ENCODE measurements around the gene MEX3A.
"Not testable (repeated sequence)": the region's sequence is repeated elsewhere in the genome, so short reads cannot be mapped to it uniquely, and the experiment has no call there.

Gene MEX3A

GRCh38 chr1:156082309-156083091 is at the start of gene MEX3A:
TSS of gene MEX3A (minus strand) at chr1:156082465. CDS start at chr1:156081998, 467 bp downstream.
- peak; percentile 15 for DNase-seq

- DNase-seq: no peak
Observed at GRCh38 chr1:156130578-156130942, 48.3 kb upstream of the MEX3A start.

DNA sequence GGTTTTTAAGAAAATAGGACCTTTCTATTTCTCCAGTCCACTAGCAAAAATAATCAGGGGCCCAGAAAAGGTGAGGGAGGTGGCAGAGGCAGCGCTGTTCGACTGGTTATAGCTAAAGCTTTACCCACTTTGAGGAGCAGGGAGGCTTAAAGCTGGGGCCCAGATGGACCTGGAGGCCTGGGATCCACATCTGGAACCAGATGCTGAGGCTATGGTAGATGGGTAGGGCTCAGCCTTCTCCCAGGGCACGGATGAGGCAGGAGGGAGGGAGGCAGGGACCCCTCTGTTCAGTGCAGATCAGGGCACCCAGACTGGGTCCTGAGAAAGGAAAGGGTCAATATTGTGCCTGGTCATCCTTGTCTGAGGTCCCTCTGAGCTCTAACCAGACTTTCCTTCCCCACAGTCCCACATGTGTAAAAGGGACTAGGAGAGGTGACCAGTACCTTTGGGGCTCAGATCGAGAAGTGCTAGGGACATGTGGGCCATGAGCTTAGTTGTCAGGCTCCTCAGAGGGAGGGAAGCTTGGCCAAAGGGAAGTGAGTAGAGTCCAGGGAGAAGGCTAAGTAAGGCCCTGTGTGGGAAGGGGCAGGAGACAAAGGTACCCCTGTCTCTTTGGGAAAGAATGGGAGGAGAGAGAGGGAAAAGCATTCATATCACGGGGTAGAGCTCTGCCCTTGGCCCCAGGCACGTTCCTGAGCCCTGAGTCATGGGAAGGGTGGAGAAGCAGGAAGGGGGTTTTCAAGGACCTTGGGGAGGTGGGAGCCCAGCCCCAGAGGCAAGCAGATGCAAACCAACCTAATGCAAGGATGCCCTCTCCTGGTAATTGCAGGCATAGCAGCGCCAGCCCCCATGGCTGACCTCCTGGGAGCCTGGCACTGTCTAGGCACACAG is 47.7 kb upstream of the MEX3A start:
- peak; percentile 43 for DNase-seq

GRCh38 chr1:156128654-156129597 is 46.7 kb upstream of the MEX3A start:
- DNase-seq: no peak

GRCh38 chr1:156128308-156128653 is 46.0 kb upstream of the MEX3A start:
- no peak for DNase-seq

- peak; percentile 68 for DNase-seq
Observed at GRCh38 chr1:156126630-156127534, 44.6 kb upstream of the MEX3A start.

- DNase-seq: no peak
Observed at GRCh38 chr1:156126043-156126629, 43.9 kb upstream of the MEX3A start.

DNA sequence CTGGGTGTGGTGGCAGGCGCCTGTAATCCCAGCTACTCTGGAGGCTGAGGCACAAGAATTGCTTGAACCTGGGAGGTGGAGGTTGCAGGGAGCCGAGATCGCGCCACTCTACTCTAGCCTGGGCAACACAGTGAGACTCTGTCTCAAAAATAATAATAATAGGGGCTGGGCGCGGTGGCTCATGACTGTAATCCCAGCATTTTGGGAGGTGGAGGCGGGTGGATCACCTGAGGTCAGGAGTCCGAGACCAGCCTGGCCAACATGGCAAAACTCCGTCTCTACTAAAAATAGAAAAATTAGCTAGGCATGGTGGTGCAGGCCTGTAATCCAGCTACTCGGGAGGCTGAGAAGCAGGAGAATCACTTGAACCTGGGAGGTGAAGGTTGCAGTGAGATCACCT is 43.3 kb upstream of the MEX3A start:
- DNase-seq: not testable (repeated sequence)

DNA sequence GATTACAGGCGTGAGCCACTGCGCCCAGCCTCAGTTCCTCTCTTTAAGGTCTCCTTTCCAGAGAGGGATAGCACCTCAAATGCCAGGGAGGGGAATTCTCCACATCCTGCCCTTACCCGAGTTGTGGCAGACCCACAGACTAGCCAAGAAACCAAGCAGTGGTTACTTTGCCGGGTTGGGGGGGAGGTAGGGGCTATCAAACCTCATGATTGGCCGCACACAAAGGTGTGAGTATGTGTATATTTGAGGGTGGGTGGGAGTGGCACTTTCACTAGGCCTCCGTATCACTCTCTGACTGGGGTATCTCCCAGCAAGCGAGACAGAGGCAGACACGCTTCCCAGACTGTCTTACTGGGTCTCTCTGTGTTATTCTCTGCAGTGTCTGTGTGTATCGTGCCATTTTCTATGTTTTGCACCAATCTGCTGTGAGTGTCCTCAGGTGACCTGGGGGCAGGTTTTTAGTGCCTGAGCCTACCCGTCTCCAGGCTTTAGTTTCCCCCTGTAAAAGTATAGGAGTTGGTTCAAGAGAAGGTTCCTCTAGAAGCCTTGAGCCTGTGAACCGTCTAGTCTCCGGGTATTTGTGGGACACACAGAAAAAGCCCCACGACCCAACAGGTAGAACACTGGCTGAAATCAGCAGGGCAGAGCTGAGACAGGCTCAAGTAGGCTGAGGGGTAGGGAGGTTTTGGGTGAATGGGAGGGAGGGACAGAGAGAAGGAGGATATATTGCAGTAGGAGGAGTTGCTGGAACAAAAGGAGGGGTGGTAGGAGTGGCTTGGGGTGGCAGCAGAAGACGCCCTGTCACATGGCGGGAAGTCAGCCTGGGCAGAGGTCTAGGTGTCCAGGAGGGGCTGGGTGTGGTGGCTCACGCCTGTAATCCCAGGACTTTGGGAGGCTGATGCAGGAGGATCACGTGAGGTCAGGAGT is 42.6 kb upstream of the MEX3A start:
- DNase-seq: no peak

DNA sequence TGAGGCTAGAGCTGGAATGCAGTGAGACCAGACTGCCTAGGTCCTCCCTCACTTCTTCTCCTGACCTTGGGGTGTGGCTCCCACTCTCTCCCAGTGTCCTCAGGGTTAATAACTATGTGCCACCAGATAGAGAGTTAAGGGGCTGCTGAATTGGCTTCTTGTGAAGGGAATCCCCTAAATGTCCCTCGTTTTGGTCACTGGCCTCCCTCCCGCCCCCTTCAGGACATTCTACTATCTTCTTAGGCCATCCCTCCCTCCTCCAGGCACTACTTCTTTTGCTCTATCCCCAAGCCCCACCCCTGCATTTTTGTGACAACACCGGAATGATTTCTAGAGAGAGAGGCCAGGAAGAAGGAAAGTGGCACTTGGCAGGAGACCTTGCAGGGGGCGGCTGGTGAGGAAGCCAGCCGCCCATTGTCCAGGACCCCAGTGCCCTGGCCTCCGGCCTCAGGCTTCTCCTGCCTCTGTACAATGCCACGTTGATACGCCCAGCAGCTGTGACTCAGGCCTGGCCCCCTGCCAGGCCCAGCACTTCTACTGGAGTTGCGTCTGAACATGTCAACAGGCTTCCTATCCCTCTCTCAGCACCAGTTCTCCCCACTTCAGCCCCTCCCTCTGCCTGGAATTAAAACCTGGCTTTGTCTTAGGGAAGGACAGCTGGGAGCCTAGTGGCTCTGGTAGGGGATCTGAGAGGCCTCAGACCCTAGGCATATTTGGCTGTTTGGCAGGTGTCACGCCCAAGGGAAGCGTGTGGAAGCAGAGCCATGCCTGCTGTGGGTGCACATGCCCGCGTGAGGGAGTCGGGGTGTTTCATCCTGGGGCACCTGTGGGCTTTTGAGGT is 41.3 kb upstream of the MEX3A start:
- no peak for DNase-seq

- no peak for DNase-seq
Observed at GRCh38 chr1:156122519-156123355, 40.5 kb upstream of the MEX3A start.

- no peak for DNase-seq
Observed at GRCh38 chr1:156122086-156122485, 39.8 kb upstream of the MEX3A start.

GRCh38 chr1:156121457-156121856 is 39.2 kb upstream of the MEX3A start:
- no peak for DNase-seq

DNA sequence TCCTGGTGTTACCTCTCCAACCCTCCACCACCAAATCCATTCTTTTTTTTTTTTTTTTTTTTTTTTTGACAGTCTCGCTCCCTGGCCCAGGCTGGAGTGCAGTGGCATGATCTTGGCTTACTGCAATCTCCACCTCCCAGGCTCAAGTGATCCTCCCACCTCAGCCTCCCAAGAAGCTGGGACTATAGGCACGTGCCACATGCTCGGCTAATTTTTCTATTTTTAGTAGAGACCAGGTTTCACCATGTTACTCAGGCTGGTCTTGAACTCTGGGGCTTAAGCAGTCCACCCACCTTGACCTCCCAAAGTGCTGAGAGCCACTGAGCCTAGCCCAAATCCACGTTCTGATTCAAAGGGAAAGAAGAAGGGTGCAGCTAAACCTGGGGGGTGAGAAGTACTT is 38.7 kb upstream of the MEX3A start:
- DNase-seq: not testable (repeated sequence)

- no peak for DNase-seq
Observed at GRCh38 chr1:156120318-156120717, 38.1 kb upstream of the MEX3A start.

DNA sequence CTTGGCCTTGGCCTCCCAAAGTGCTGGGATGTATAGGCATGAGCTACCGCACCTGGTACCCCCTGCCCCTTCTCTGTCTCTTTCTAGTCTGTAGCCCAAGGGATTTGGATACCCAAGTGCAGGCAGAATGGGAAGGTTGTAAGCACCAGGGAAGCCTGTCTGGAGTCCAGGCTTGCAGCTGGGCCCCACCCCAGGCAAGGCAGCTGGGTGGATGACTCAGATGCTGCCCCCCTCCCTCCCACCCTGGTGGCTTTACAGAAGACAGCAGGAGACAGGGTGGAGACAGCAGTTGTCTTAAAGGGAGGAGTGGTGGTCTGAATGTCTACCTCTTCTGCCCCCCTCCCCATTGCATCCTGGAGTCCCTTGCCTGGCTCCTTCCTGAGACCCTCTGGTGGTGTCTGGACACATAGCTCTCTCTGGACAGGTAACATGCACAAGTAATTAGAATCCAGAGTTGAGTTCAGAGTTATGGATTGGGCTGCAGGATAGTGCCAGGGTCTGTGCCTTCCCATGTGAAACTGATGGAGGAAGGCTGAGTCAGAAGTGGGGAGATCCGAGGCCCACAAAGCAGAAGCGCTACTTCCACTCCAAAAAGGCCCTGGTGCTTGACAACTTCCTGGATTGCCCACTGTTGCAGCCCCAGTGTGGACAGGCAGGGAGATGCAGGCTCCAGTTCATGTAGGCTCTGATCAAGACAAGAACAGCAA is 37.4 kb upstream of the MEX3A start:
- DNase-seq: no peak

DNA sequence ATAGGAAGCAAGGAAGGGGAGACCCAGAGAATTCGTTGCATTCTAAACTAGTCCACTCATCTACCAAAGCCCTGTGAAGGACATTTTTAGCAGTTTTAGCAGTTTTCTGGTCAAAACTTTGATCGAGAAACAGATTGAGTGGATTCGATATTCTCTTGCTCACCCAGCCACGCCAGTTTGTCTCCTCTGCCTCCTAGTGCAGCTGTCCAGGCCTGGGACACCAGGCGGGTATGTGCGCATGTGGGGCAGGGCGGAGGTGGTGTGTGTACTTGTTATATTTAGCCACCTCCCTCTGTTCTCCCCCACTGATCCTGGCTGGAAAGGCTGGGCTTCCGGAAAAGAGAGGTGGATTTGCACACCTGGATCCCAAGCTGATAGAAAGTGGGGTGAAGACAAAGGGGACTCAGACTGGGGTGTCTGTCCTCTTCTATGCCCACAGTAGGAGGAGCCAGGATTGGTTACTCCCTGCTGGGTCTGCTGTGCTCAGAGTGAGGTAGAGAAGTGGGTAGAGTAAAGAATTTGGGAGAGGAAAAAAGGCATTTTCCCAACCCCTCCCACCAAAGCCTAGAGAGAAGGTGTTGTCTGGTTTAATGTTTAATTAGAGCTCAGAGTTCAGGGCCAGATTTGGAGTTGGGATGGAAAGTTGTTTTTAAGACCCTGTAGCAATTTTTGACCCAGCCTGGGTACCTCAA is 36.1 kb upstream of the MEX3A start:
- DNase-seq: no peak
